Skeletal muscle satellite cell (primary cell): Measurements from ENCODE around the gene ACTN1. TPM values are rescaled to one million over a fixed set of nuclear protein-coding genes. Genes with fewer than 3 reads are reported as not detected.
A peak's percentile ranks its signal among the peaks of the same experiment; 100 is the strongest.
"Not testable (repeated sequence)": the region's sequence is repeated elsewhere in the genome, so short reads cannot be mapped to it uniquely, and the experiment has no call there.

Experiments used
- H3K27me3 ChIP-seq: 2 replicates; pipeline ENCODE4 v1.7.0; 2013; ENCODE audit warnings: low read length; ENCODE audit not compliant: control insufficient read depth, insufficient read depth
- H3K36me3 ChIP-seq: 2 replicates; pipeline ENCODE4 v1.7.0; 2013; ENCODE audit warnings: mild to moderate bottlenecking, control low read depth, low read length; ENCODE audit not compliant: insufficient read depth
- H3K4me1 ChIP-seq: 2 replicates; pipeline ENCODE4 v1.7.0; 2013; ENCODE audit warnings: low read length; ENCODE audit not compliant: control insufficient read depth, insufficient read depth
- H3K4me2 ChIP-seq: 2 replicates; pipeline ENCODE4 v1.7.0; 2013; ENCODE audit warnings: mild to moderate bottlenecking, low read length
- H3K4me3 ChIP-seq: 2 replicates; pipeline ENCODE4 v1.7.0; 2013; ENCODE audit warnings: low read length
- H3K9ac ChIP-seq: 2 replicates; pipeline ENCODE4 v1.7.0; 2013; ENCODE audit warnings: mild to moderate bottlenecking, low read depth, low read length, moderate library complexity
- H3K9me3 ChIP-seq: replicated peaks from 2 replicates; pipeline ENCODE4 v1.7.0; 2013; ENCODE audit warnings: mild to moderate bottlenecking, control low read depth, low read length
- total RNA-seq: library from RNA; depleted of rRNA; stranded (reverse); fragments of >200 nt; gene quantifications from 2 replicates; pipeline ENCODE4 v1.2.3, GENCODE V29; 2012; rRNA removed

Gene ACTN1
- 110 and 141 TPM in 2 replicates for total RNA-seq

GRCh38 chr14:68979021-68979721 is at the start of gene ACTN1:
Gene ACTN1, minus strand, starts transcription at chr14:68979302. Its CDS starts 246 bp downstream, at chr14:68979056.
- peak within 1 kb of the TSS; percentile 98 for H3K4me3 ChIP-seq
- H3K4me1 ChIP-seq, result peaks cover 56% of the 10 kb centered on the region
- H3K9me3 ChIP-seq, result no peaks in the 10 kb centered on the region

DNA sequence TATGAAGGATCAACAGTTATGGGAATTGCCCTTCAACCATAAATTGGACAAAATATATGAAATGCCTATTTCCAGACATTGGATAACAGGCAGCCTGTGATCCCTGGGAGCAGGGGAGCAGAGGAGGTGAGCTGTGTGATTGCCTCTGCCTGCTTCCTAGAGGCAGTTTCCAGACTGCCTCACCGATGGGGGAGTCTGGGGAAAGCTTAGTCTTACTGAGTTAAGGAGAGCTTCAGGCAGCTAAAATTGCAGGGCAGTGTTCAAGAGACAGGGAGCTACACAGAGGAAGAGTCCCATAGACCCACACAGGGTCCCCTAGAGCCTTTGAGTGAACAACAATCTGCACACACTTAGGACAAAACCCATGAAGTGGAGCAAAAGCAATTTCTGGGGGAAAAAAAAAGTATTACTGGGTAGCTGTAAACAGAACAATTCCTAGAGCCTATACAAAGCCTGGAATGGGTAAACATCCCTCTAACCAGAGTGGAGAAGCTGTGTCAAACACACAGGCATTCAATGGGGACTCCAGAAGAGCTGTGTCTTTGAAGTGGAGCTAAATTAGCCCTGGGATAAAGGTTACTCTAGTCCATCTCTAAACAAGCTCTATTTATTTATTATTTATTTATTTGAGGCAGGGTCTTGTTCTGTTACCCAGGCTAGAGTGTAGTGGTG is 48.3 kb upstream of the ACTN1 start:
- Histone ChIP-seq H3K4me2 (no peak overlapping the region), H3K27me3 (no peaks in the 10 kb centered on the region), H3K36me3 (no peaks in the 10 kb centered on the region), H3K9ac (no peak overlapping the region), H3K9me3 (no peaks in the 10 kb centered on the region), H3K4me1 (no peaks in the 10 kb centered on the region), H3K4me3 (no peak overlapping the region)

More at GRCh38 chr14:68979021-68979721, at the start of gene ACTN1:
- H3K9ac ChIP-seq, result peak within 1 kb of the TSS; percentile 99
- peak within 1 kb of the TSS; percentile 94 for H3K4me2 ChIP-seq
- peaks cover 24% of the 10 kb centered on the region for H3K36me3 ChIP-seq
- no peaks in the 10 kb centered on the region for H3K27me3 ChIP-seq

- Histone ChIP-seq H3K36me3 (no peaks in the 10 kb centered on the region), H3K4me2 (no peak overlapping the region), H3K27me3 (no peaks in the 10 kb centered on the region), H3K4me3 (no peak overlapping the region), H3K9ac (no peak overlapping the region), H3K9me3 (no peaks in the 10 kb centered on the region), H3K4me1 (no peaks in the 10 kb centered on the region)
These were observed 43.9 kb upstream of the ACTN1 start for GRCh38 chr14:69023035-69023434.

GRCh38 chr14:69022093-69022492 is 43.0 kb upstream of the ACTN1 start:
- H3K4me3 ChIP-seq, H3K36me3 ChIP-seq: not testable (repeated sequence)

GRCh38 chr14:69017706-69018105 is 38.6 kb upstream of the ACTN1 start:
- Histone ChIP-seq H3K27me3 (no peaks in the 10 kb centered on the region), H3K4me1 (peaks cover 15% of the 10 kb centered on the region), H3K4me2 (no peak overlapping the region), H3K9me3 (no peaks in the 10 kb centered on the region), H3K36me3 (no peaks in the 10 kb centered on the region), H3K4me3 (no peak overlapping the region), H3K9ac (no peak overlapping the region)

More at GRCh38 chr14:69022093-69022492, 43.0 kb upstream of the ACTN1 start:
- not testable (repeated sequence) for H3K4me2 ChIP-seq, H3K9ac ChIP-seq, H3K9me3 ChIP-seq, H3K4me1 ChIP-seq, H3K27me3 ChIP-seq

DNA sequence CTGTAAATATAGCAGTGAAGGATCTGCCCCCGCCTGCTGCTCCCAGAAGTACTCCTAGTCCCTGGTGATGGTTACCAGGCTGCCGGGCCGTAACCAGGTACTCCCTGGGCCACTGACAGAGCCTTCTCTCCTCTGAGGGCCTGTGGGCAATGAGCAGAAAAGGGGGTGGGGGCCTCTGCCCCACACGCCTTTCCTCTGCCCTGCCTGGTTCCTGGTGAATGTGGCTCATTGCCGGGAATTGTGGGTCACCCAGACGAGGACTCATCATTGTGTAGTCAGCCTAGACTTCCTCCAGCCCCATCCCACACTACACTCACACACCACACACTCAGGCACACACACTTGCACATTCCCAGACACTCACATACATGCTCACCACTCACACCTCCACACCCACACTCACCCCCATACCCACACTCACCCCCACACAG is 35.7 kb upstream of the ACTN1 start:
- no peaks in the 10 kb centered on the region for H3K27me3 ChIP-seq
- peaks cover 15% of the 10 kb centered on the region for H3K4me1 ChIP-seq
- H3K36me3 ChIP-seq, result no peaks in the 10 kb centered on the region
- H3K9ac ChIP-seq, result no peak overlapping the region
- H3K4me3 ChIP-seq, result no peak overlapping the region
- no peak overlapping the region for H3K4me2 ChIP-seq
- no peaks in the 10 kb centered on the region for H3K9me3 ChIP-seq

DNA sequence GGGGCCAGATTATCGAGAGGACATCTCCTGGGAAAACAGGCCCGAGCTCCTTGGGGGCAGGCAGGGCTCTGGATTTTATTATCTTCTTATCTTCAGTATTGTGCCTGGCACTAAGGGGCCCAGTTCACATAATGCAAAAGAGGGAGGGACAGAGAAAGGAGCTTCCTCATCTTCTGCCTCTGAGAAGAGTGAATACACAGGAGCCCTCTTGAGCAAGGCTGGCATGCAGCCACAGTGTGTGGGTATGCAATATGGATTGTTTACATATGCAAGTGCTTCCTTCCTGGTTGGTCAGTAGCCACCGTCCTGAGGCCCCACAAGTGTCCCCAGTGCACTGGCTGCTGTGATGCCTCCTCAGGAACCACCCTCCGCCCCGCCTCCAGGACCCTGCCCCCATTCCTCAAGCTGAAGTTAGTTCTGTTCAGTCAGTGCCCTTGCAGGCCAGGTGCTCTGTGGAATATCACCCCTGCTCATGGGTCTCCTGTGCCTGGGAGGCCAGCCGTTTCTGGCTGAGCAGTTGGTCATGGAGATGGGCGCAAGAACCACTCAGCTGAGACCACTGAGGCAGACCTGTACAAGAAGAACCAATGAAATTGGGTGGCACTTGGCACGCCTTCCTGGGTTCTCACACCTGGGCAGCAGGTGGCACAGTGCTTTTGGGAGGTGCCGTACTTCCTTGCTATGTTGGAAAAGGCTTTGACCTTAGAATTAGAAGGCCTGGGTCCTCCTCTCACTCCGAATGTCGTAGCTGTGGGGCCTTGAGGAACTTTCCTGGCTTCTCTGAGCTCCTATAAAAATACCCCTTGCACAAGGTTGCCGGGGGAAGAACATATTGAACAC is 35.1 kb upstream of the ACTN1 start:
- Histone ChIP-seq H3K9me3 (no peaks in the 10 kb centered on the region), H3K36me3 (no peaks in the 10 kb centered on the region), H3K4me2 (no peak overlapping the region), H3K4me3 (no peak overlapping the region), H3K9ac (no peak overlapping the region), H3K27me3 (no peaks in the 10 kb centered on the region), H3K4me1 (peaks cover 15% of the 10 kb centered on the region)

DNA sequence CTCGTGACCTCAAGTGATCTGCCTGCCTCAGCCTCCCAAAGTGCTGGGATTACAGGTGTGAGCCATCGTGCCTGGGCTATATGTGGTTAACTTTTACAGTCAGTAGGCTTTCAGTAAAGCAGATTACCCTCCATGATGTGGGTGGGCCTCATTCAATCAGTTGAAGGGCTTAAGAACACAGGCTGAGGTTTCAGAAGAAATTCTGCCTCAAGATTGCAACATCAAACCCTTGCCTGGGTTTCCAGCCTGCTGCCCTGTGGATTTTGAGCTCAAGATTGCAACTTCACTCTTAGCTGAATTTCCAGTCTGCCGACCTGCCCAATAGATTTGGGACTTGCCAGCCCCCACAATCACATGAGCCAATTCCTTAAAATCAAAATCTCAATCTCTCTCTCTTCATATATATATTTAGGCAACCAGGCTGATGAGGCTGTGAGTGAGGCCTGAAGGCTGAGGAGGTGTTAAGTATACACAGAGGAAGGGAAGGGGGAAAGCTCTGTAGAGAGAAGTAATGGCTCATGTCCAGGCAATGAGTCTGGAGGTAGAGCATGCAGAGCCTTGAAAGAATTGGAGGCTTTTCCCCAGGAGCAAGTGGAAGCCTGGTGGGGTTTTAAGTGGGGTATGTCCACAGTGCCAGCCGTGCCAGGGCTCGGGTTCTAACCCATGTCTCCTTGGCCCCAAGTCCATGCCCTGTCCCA is 33.3 kb upstream of the ACTN1 start:
- H3K9ac ChIP-seq, result no peak overlapping the region
- no peak overlapping the region for H3K4me2 ChIP-seq
- peaks cover 15% of the 10 kb centered on the region for H3K4me1 ChIP-seq
- H3K4me3 ChIP-seq, result no peak overlapping the region
- no peaks in the 10 kb centered on the region for H3K27me3 ChIP-seq
- no peaks in the 10 kb centered on the region for H3K36me3 ChIP-seq
- H3K9me3 ChIP-seq, result no peaks in the 10 kb centered on the region

GRCh38 chr14:69010648-69011047 is 31.5 kb upstream of the ACTN1 start:
- Histone ChIP-seq H3K4me2 (no peak overlapping the region), H3K9me3 (no peaks in the 10 kb centered on the region), H3K4me1 (peaks cover 20% of the 10 kb centered on the region), H3K27me3 (no peaks in the 10 kb centered on the region), H3K4me3 (no peak overlapping the region), H3K9ac (no peak overlapping the region), H3K36me3 (no peaks in the 10 kb centered on the region)

DNA sequence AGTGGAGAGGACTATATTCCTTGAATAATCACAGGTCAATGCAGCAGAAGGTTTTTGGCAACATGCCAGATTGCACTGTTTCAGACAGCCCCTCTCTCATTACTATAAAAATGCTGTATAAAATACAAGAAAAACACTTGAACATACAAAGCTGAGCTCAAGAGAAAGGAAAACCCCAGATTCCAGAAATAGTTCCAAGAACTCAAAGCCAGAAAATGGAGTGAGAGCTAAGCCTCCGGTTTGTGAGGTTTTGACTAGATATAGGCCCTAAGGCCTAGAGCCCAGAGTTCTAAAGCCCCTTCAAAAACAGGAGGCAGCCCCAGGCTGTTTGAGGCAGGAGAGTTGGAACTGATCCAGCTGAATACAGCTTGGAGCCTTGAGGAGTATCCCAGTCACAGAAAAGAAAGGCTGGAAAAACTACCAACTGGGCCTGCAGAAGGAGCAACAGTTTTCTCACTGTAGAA is 29.4 kb upstream of the ACTN1 start:
- Histone ChIP-seq H3K27me3 (no peaks in the 10 kb centered on the region), H3K9ac (no peak overlapping the region), H3K9me3 (no peaks in the 10 kb centered on the region), H3K4me2 (no peak overlapping the region), H3K4me3 (no peak overlapping the region), H3K36me3 (no peaks in the 10 kb centered on the region), H3K4me1 (peaks cover 17% of the 10 kb centered on the region)

- no peak overlapping the region for H3K9ac ChIP-seq
- H3K27me3 ChIP-seq, result no peaks in the 10 kb centered on the region
- H3K36me3 ChIP-seq, result no peaks in the 10 kb centered on the region
- peaks cover 17% of the 10 kb centered on the region for H3K4me1 ChIP-seq
- H3K4me3 ChIP-seq, result no peak overlapping the region
- no peaks in the 10 kb centered on the region for H3K9me3 ChIP-seq
- no peak overlapping the region for H3K4me2 ChIP-seq
These were observed 27.2 kb upstream of the ACTN1 start for GRCh38 chr14:69006346-69006745.
